Measurements from ENCODE around the gene CCDC146.
"Not testable (repeated sequence)": the region's sequence is repeated elsewhere in the genome, so short reads cannot be mapped to it uniquely, and the experiment has no call there.

Gene CCDC146

GRCh38 chr7:77254915-77255314, 132.5 kb downstream of the CCDC146 start:
- Histone ChIP-seq H3K27ac (ENCODE audit: low read depth, low read length) (no peak overlapping the region), H3K27me3 (ENCODE audit: control insufficient read depth in 1 of 2, insufficient read depth in 2 of 2, low read length in 2 of 2) (no peaks in the 10 kb centered on the region), H3K36me3 (ENCODE audit: control insufficient read depth in 1 of 2, insufficient read depth in 2 of 2, low read length in 2 of 2) (no peaks in the 10 kb centered on the region), H3K9me3 (ENCODE audit: control insufficient read depth in 1 of 2, low read length in 2 of 2) (no peaks in the 10 kb centered on the region), H3K9ac (ENCODE audit: low read depth in 1 of 2, low read length in 2 of 2) (no peak overlapping the region), H3K4me1 (ENCODE audit: control insufficient read depth in 1 of 2, insufficient read depth in 2 of 2, low read length in 2 of 2) (no peaks in the 10 kb centered on the region), H3K4me3 (ENCODE audit: low read depth in 1 of 2, low read length in 2 of 2) (no peak overlapping the region)

- no peak overlapping the region for H3K27ac ChIP-seq (ENCODE audit: low read depth, low read length)
- H3K27me3 ChIP-seq (ENCODE audit: control insufficient read depth in 1 of 2, insufficient read depth in 2 of 2, low read length in 2 of 2), result no peaks in the 10 kb centered on the region
- H3K4me3 ChIP-seq (ENCODE audit: low read depth in 1 of 2, low read length in 2 of 2), result no peak overlapping the region
- H3K9me3 ChIP-seq (ENCODE audit: control insufficient read depth in 1 of 2, low read length in 2 of 2), result no peaks in the 10 kb centered on the region
- no peak overlapping the region for H3K9ac ChIP-seq (ENCODE audit: low read depth in 1 of 2, low read length in 2 of 2)
- no peaks in the 10 kb centered on the region for H3K4me1 ChIP-seq (ENCODE audit: control insufficient read depth in 1 of 2, insufficient read depth in 2 of 2, low read length in 2 of 2)
- H3K36me3 ChIP-seq (ENCODE audit: control insufficient read depth in 1 of 2, insufficient read depth in 2 of 2, low read length in 2 of 2), result no peaks in the 10 kb centered on the region
Measured at GRCh38 chr7:77258014-77258413, 135.6 kb downstream of the CCDC146 start.

- Histone ChIP-seq H3K9me3 (ENCODE audit: control insufficient read depth in 1 of 2, low read length in 2 of 2) (no peaks in the 10 kb centered on the region), H3K36me3 (ENCODE audit: control insufficient read depth in 1 of 2, insufficient read depth in 2 of 2, low read length in 2 of 2) (no peaks in the 10 kb centered on the region), H3K27ac (ENCODE audit: low read depth, low read length) (no peak overlapping the region), H3K9ac (ENCODE audit: low read depth in 1 of 2, low read length in 2 of 2) (no peak overlapping the region), H3K27me3 (ENCODE audit: control insufficient read depth in 1 of 2, insufficient read depth in 2 of 2, low read length in 2 of 2) (no peaks in the 10 kb centered on the region), H3K4me3 (ENCODE audit: low read depth in 1 of 2, low read length in 2 of 2) (no peak overlapping the region), H3K4me1 (ENCODE audit: control insufficient read depth in 1 of 2, insufficient read depth in 2 of 2, low read length in 2 of 2) (no peaks in the 10 kb centered on the region)
Measured at GRCh38 chr7:77258593-77258992, 136.2 kb downstream of the CCDC146 start.

- Histone ChIP-seq H3K4me3 (ENCODE audit: low read depth in 1 of 2, low read length in 2 of 2) (no peak overlapping the region), H3K27ac (ENCODE audit: low read depth, low read length) (no peak overlapping the region), H3K4me1 (ENCODE audit: control insufficient read depth in 1 of 2, insufficient read depth in 2 of 2, low read length in 2 of 2) (no peaks in the 10 kb centered on the region), H3K9me3 (ENCODE audit: control insufficient read depth in 1 of 2, low read length in 2 of 2) (no peaks in the 10 kb centered on the region), H3K36me3 (ENCODE audit: control insufficient read depth in 1 of 2, insufficient read depth in 2 of 2, low read length in 2 of 2) (no peaks in the 10 kb centered on the region), H3K9ac (ENCODE audit: low read depth in 1 of 2, low read length in 2 of 2) (no peak overlapping the region), H3K27me3 (ENCODE audit: control insufficient read depth in 1 of 2, insufficient read depth in 2 of 2, low read length in 2 of 2) (no peaks in the 10 kb centered on the region)
Measured at GRCh38 chr7:77262316-77262715, 139.9 kb downstream of the CCDC146 start.

- Histone ChIP-seq H3K27me3 (ENCODE audit: control insufficient read depth in 1 of 2, insufficient read depth in 2 of 2, low read length in 2 of 2) (no peaks in the 10 kb centered on the region), H3K9me3 (ENCODE audit: control insufficient read depth in 1 of 2, low read length in 2 of 2) (no peaks in the 10 kb centered on the region), H3K9ac (ENCODE audit: low read depth in 1 of 2, low read length in 2 of 2) (no peak overlapping the region), H3K27ac (ENCODE audit: low read depth, low read length) (no peak overlapping the region), H3K36me3 (ENCODE audit: control insufficient read depth in 1 of 2, insufficient read depth in 2 of 2, low read length in 2 of 2) (no peaks in the 10 kb centered on the region), H3K4me3 (ENCODE audit: low read depth in 1 of 2, low read length in 2 of 2) (no peak overlapping the region), H3K4me1 (ENCODE audit: control insufficient read depth in 1 of 2, insufficient read depth in 2 of 2, low read length in 2 of 2) (peaks cover 0 to 3% of the 10 kb centered on the region in 2 donors)
Measured at GRCh38 chr7:77265666-77266065, 143.3 kb downstream of the CCDC146 start.

GRCh38 chr7:77266291-77266794, 143.9 kb downstream of the CCDC146 start:
- no peaks in the 10 kb centered on the region for H3K36me3 ChIP-seq (ENCODE audit: control insufficient read depth in 1 of 2, insufficient read depth in 2 of 2, low read length in 2 of 2)
- H3K9me3 ChIP-seq (ENCODE audit: control insufficient read depth in 1 of 2, low read length in 2 of 2), result no peaks in the 10 kb centered on the region
- no peaks in the 10 kb centered on the region for H3K27me3 ChIP-seq (ENCODE audit: control insufficient read depth in 1 of 2, insufficient read depth in 2 of 2, low read length in 2 of 2)
- peaks cover 0 to 3% of the 10 kb centered on the region in 2 donors for H3K4me1 ChIP-seq (ENCODE audit: control insufficient read depth in 1 of 2, insufficient read depth in 2 of 2, low read length in 2 of 2)
- H3K27ac ChIP-seq (ENCODE audit: low read depth, low read length), result no peak overlapping the region
- no peak overlapping the region for H3K9ac ChIP-seq (ENCODE audit: low read depth in 1 of 2, low read length in 2 of 2)
- H3K4me3 ChIP-seq (ENCODE audit: low read depth in 1 of 2, low read length in 2 of 2), result no peak overlapping the region

GRCh38 chr7:77269360-77270093, 147.1 kb downstream of the CCDC146 start:
- Histone ChIP-seq H3K27me3 (ENCODE audit: control insufficient read depth in 1 of 2, insufficient read depth in 2 of 2, low read length in 2 of 2) (no peaks in the 10 kb centered on the region), H3K36me3 (ENCODE audit: control insufficient read depth in 1 of 2, insufficient read depth in 2 of 2, low read length in 2 of 2) (no peaks in the 10 kb centered on the region), H3K4me1 (ENCODE audit: control insufficient read depth in 1 of 2, insufficient read depth in 2 of 2, low read length in 2 of 2) (peaks cover 0 to 3% of the 10 kb centered on the region in 2 donors), H3K27ac (ENCODE audit: low read depth, low read length) (no peak overlapping the region), H3K9me3 (ENCODE audit: control insufficient read depth in 1 of 2, low read length in 2 of 2) (no peaks in the 10 kb centered on the region), H3K9ac (ENCODE audit: low read depth in 1 of 2, low read length in 2 of 2) (no peak overlapping the region), H3K4me3 (ENCODE audit: low read depth in 1 of 2, low read length in 2 of 2) (no peak overlapping the region)

GRCh38 chr7:77270094-77270480, 147.7 kb downstream of the CCDC146 start:
- Histone ChIP-seq H3K27ac (ENCODE audit: low read depth, low read length) (no peak overlapping the region), H3K4me3 (ENCODE audit: low read depth in 1 of 2, low read length in 2 of 2) (no peak overlapping the region), H3K27me3 (ENCODE audit: control insufficient read depth in 1 of 2, insufficient read depth in 2 of 2, low read length in 2 of 2) (no peaks in the 10 kb centered on the region), H3K36me3 (ENCODE audit: control insufficient read depth in 1 of 2, insufficient read depth in 2 of 2, low read length in 2 of 2) (no peaks in the 10 kb centered on the region), H3K9ac (ENCODE audit: low read depth in 1 of 2, low read length in 2 of 2) (no peak overlapping the region), H3K4me1 (ENCODE audit: control insufficient read depth in 1 of 2, insufficient read depth in 2 of 2, low read length in 2 of 2) (peaks cover 0 to 3% of the 10 kb centered on the region in 2 donors), H3K9me3 (ENCODE audit: control insufficient read depth in 1 of 2, low read length in 2 of 2) (no peaks in the 10 kb centered on the region)

- H3K27me3 ChIP-seq (ENCODE audit: control insufficient read depth in 1 of 2, insufficient read depth in 2 of 2, low read length in 2 of 2), result no peaks in the 10 kb centered on the region
- H3K9ac ChIP-seq (ENCODE audit: low read depth in 1 of 2, low read length in 2 of 2), result no peak overlapping the region
- no peak overlapping the region for H3K27ac ChIP-seq (ENCODE audit: low read depth, low read length)
- H3K9me3 ChIP-seq (ENCODE audit: control insufficient read depth in 1 of 2, low read length in 2 of 2), result no peaks in the 10 kb centered on the region
- no peak overlapping the region for H3K4me3 ChIP-seq (ENCODE audit: low read depth in 1 of 2, low read length in 2 of 2)
- no peaks in the 10 kb centered on the region for H3K36me3 ChIP-seq (ENCODE audit: control insufficient read depth in 1 of 2, insufficient read depth in 2 of 2, low read length in 2 of 2)
- H3K4me1 ChIP-seq (ENCODE audit: control insufficient read depth in 1 of 2, insufficient read depth in 2 of 2, low read length in 2 of 2), result peaks cover 0 to 3% of the 10 kb centered on the region in 2 donors
Measured at GRCh38 chr7:77271766-77272165, 149.4 kb downstream of the CCDC146 start.

- not testable (repeated sequence) for H3K27ac ChIP-seq (ENCODE audit: low read depth, low read length)
Measured at GRCh38 chr7:77275663-77276062, 153.2 kb downstream of the CCDC146 start.

More at GRCh38 chr7:77275663-77276062, 153.2 kb downstream of the CCDC146 start:
- not testable (repeated sequence) for H3K9ac ChIP-seq (ENCODE audit: low read depth in 1 of 2, low read length in 2 of 2); H3K36me3 ChIP-seq (ENCODE audit: control insufficient read depth in 1 of 2, insufficient read depth in 2 of 2, low read length in 2 of 2); H3K4me3 ChIP-seq (ENCODE audit: low read depth in 1 of 2, low read length in 2 of 2); H3K27me3 ChIP-seq (ENCODE audit: control insufficient read depth in 1 of 2, insufficient read depth in 2 of 2, low read length in 2 of 2); H3K4me1 ChIP-seq (ENCODE audit: control insufficient read depth in 1 of 2, insufficient read depth in 2 of 2, low read length in 2 of 2); H3K9me3 ChIP-seq (ENCODE audit: control insufficient read depth in 1 of 2, low read length in 2 of 2)

Data from duodenal mucosa (tissue), 2 donors.